ENCODE results near the gene ZNRF1.
A peak's percentile ranks its signal among the peaks of the same experiment; 100 is the strongest.
"Not testable (repeated sequence)": the region's sequence is repeated elsewhere in the genome, so short reads cannot be mapped to it uniquely, and the experiment has no call there.

ZNRF1 gene

GRCh38 chr16:74975591-74975990, 23.2 kb upstream of the ZNRF1 start:
- H3K4me3 ChIP-seq (ENCODE audit: low read depth, low read length) = no peak overlapping the region
- no peak for DNase-seq (ENCODE audit: low read depth)
- TF ChIP-seq CTCF (IDR thresholded peaks at IDR 0.05; ENCODE audit: control insufficient read depth, extremely low read depth, insufficient read depth) = no peak

GRCh38 chr16:74982256-74982655, 16.6 kb upstream of the ZNRF1 start:
- no peak for TF ChIP-seq CTCF (IDR thresholded peaks at IDR 0.05; ENCODE audit: control insufficient read depth, extremely low read depth, insufficient read depth)
- no peak overlapping the region for H3K4me3 ChIP-seq (ENCODE audit: low read depth, low read length)
- DNase-seq (ENCODE audit: low read depth) = no peak

- H3K4me3 ChIP-seq (ENCODE audit: low read depth, low read length) = peak overlapping the region; percentile 98
- TF ChIP-seq CTCF (IDR thresholded peaks at IDR 0.05; ENCODE audit: control insufficient read depth, extremely low read depth, insufficient read depth) = no peak
- no peak for DNase-seq (ENCODE audit: low read depth)
Observed at GRCh38 chr16:74984194-74984528, 14.7 kb upstream of the ZNRF1 start.

- no peak for TF ChIP-seq CTCF (IDR thresholded peaks at IDR 0.05; ENCODE audit: control insufficient read depth, extremely low read depth, insufficient read depth)
- DNase-seq (ENCODE audit: low read depth) = peak; percentile 98
- peak within 1 kb of the TSS; percentile 98 for H3K4me3 ChIP-seq (ENCODE audit: low read depth, low read length)
Observed at GRCh38 chr16:74984529-74985296, 14.1 kb upstream of the ZNRF1 start, which contains the start of gene WDR59. TSS of gene WDR59 (minus strand) at chr16:74985123. CDS start at chr16:74985017, 106 bp downstream.

- H3K4me3 ChIP-seq (ENCODE audit: low read depth, low read length) = no peak overlapping the region
- TF ChIP-seq CTCF (IDR thresholded peaks at IDR 0.05; ENCODE audit: control insufficient read depth, extremely low read depth, insufficient read depth) = no peak
- no peak for DNase-seq (ENCODE audit: low read depth)
Observed at GRCh38 chr16:74987027-74987681, 11.7 kb upstream of the ZNRF1 start.

GRCh38 chr16:74989864-74990263, 9.0 kb upstream of the ZNRF1 start:
- DNase-seq (ENCODE audit: low read depth); H3K4me3 ChIP-seq (ENCODE audit: low read depth, low read length): not testable (repeated sequence)

- TF ChIP-seq CTCF (IDR thresholded peaks at IDR 0.05; ENCODE audit: control insufficient read depth, extremely low read depth, insufficient read depth) = no peak
Observed at GRCh38 chr16:74990832-74991231, 8.0 kb upstream of the ZNRF1 start.

More at GRCh38 chr16:74990832-74991231, 8.0 kb upstream of the ZNRF1 start:
- H3K4me3 ChIP-seq (ENCODE audit: low read depth, low read length) = no peak overlapping the region
- no peak for DNase-seq (ENCODE audit: low read depth)

All from LNCaP clone FGC (cell line).